ENCODE results near the gene SPDYE2B. TPM values are rescaled to one million over a fixed set of nuclear protein-coding genes. Genes with fewer than 3 reads are reported as not detected.
"Not testable (repeated sequence)": the region's sequence is repeated elsewhere in the genome, so short reads cannot be mapped to it uniquely, and the experiment has no call there.

SPDYE2B gene
- total RNA-seq, 1 donor from 2014 or later = not detected

DNA sequence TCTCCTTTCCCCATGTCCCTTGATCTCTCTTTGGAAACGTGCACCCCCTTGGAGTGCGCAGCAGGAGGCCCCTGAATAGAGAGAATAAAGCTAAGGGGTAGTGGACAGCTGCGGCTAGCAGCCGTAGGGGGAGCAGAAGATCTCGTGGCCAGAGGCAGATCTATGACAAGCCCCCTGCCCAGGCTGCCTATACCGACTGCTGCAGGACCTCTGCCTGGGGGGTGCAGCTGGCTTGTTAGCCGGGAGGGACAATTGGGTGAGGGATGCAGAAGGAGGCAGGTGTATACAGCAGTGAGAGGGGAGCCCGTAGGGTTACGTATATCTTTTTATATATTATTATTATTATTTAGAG lies 21.8 kb downstream of the SPDYE2B start:
- H3K36me3 Mint-ChIP-seq (ENCODE audit: low read depth); H3K27me3 Mint-ChIP-seq; H3K4me1 Mint-ChIP-seq; H3K4me3 Mint-ChIP-seq; H3K9me3 Mint-ChIP-seq; H3K27ac Mint-ChIP-seq; DNase-seq; intact Hi-C loops (cut with micrococcal nuclease): not testable (repeated sequence)

DNA sequence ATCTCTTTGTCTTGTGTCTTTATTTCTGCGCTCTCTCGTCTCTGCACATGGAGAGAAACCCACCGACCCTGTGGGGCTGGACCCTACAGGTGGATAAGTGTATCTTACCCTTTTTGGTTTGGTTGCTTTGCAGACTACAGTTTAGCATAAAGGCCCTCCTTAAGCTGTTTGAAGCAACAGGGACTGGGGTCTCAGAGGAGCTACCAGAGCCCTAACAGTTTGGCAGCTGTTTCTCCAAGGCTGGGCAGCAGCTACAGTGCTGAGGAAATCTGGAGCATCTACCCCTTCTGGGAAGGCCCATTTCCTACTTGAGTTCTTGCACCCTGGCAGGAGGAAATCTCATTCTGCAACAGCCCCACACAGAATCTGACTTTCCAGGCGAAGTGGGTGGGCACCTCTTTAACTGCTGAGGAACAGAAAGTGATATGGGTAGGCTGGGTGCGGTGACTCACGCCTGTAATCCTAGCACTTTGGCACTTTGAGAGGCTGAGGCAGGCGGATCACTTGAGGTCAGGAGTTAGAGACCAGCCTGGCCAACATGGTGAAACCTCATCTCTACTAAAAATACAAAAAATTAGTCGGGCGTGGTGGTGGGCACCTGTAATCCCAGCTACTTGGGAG lies 23.4 kb downstream of the SPDYE2B start:
- H3K36me3 Mint-ChIP-seq (ENCODE audit: low read depth); H3K27me3 Mint-ChIP-seq; intact Hi-C loops (cut with micrococcal nuclease); H3K27ac Mint-ChIP-seq; H3K4me3 Mint-ChIP-seq; H3K9me3 Mint-ChIP-seq; H3K4me1 Mint-ChIP-seq: not testable (repeated sequence)
- DNase-seq = peak; percentile 64

DNA sequence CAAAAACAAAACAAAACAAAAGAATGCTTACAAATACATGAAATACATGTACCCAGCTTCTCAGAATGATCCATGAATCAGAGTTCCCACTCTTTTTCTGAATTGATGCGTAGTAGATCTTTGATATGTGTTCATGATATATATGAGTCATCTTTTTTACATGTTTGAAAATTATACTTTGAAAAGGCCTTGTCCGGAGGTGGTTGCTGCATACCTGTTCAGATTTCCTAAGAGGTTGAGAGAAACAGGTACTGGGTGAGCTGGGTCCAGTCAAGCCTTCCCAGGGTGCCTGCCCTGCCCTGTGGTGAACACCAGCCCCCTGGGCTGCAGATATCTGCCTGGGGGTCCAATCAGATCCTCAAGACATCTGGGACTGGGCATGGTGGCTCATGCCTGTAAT lies 25.4 kb downstream of the SPDYE2B start:
- H3K36me3 Mint-ChIP-seq (ENCODE audit: low read depth); H3K9me3 Mint-ChIP-seq; H3K27me3 Mint-ChIP-seq; intact Hi-C loops (cut with micrococcal nuclease); H3K4me1 Mint-ChIP-seq; H3K4me3 Mint-ChIP-seq; H3K27ac Mint-ChIP-seq: not testable (repeated sequence)
- DNase-seq = peak; percentile 62

DNA sequence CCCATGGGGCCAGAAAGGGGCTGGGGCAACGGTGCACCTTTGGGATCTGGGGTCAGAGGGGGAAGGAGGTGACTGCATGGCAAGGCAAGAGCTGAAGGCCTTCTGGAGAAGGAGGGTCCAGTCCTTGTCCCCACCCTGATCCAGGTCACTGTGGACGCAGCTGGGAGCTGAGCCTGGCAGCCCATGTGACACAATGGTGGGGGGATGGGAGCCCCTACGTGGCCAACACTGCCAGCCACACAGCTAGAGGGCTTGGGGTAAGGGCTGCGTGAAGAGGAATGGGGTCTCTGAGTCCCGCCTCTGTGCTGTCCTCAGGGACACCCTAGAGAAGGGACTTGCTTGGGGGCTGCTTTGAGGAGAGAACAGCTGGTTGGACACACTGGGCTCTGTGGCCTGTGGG lies 30.7 kb downstream of the SPDYE2B start:
- intact Hi-C loops (cut with micrococcal nuclease); H3K4me1 Mint-ChIP-seq; H3K36me3 Mint-ChIP-seq (ENCODE audit: low read depth); H3K4me3 Mint-ChIP-seq; DNase-seq; H3K27me3 Mint-ChIP-seq; H3K27ac Mint-ChIP-seq; H3K9me3 Mint-ChIP-seq: not testable (repeated sequence)

DNA sequence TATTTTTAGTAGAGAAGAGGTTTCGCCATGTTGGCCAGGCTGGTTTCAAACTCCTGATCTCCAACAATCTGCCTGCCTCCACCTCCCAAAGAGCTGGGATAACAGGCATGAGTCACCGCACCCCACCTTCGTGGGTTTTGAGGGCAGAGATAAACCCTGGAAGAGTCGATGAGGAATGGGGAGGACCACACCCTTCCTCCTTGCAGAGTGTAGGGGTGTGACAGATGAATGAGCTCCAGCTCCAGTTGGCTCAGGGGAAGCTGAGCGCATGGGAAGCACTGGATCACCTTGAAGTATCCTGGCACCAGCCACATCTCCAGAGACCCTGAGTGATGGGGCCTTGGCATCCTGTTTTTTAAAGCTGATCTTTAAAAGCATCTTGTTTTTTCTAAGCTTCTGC lies 32.4 kb downstream of the SPDYE2B start:
- H3K27ac Mint-ChIP-seq; H3K4me3 Mint-ChIP-seq; DNase-seq; intact Hi-C loops (cut with micrococcal nuclease); H3K27me3 Mint-ChIP-seq; H3K4me1 Mint-ChIP-seq; H3K9me3 Mint-ChIP-seq; H3K36me3 Mint-ChIP-seq (ENCODE audit: low read depth): not testable (repeated sequence)

DNA sequence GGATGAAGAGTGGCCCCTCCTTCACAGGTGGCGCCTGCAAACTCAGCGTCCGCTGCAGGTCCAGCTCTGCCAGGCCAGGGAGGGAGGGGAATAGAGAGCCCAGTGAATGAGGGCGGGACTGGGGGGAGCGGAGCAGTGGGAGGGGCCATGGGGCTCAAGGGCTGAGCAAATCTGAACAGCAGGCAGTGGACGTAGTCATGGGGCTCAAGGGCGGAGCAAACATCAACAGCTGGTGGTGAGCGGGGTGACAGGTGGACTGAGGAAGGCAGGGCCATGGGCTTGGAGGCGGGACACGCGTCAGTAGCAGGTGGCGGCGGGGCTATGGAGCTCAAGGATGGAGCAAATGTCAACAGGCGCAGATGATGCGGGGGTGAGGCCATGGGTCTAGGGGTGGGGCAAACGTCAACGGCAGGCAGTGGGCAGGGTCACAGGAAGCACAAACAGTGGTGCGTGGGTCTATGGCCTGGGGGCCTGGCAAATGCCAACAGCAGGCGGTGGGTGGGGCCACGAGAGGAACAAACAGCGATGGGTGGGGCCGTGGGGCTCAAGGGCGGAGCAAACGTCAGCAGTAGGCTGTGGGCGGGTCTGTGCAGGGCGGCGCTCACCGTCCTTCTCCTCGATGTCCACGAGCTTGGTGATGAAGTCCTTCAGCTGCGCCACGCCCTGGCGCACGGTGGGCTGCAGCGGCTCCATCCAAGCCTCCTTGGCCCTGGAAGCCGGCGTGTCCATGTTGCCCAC lies 38.3 kb downstream of the SPDYE2B start:
- H3K4me3 Mint-ChIP-seq; intact Hi-C loops (cut with micrococcal nuclease); H3K36me3 Mint-ChIP-seq (ENCODE audit: low read depth); H3K27me3 Mint-ChIP-seq; H3K4me1 Mint-ChIP-seq; DNase-seq; H3K9me3 Mint-ChIP-seq; H3K27ac Mint-ChIP-seq: not testable (repeated sequence)

DNA sequence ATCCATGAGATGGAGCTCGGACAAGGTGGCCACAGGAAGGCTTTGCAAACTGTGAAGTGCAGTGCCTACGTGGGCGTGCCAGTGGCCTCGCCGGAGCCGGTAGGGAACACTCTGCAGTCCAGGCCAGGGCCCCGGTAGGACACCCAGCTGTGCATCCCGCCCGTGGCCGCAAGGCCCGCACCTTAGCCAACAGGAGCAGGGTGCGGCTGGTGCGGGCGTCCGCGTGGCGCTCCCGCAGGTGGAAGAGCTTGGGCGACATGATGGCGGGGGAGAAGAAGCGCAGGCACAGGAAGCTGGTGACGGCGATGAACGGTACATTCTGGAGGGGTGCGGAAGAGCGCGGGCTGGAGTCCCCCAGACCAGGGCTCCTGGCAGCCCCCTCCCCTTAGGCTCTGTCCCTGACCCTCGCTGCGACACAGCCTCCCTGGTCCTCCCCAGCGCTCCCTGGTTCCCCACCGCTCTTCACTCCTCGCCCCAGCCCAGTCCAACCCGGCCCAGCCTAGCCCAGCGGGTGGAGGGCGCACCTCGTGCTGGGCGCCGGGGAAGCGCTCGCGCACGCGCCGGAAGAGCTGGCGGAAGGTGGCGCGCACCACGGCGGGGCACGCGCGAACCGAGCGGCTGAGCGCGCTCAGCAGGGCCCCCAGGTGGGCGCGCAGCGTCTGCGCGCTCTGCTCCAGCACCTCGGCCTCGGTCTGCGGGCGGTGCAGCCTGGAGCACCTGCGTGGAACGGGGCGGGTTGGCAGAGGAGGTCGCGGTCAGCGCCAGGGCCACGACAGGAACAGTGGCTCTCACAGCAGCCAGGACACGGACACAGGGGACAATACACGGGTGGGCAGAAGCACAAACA lies 39.5 kb downstream of the SPDYE2B start:
- peak; percentile 69 for DNase-seq
- intact Hi-C loops (cut with micrococcal nuclease); H3K27me3 Mint-ChIP-seq; H3K36me3 Mint-ChIP-seq (ENCODE audit: low read depth); H3K9me3 Mint-ChIP-seq; H3K4me3 Mint-ChIP-seq; H3K4me1 Mint-ChIP-seq; H3K27ac Mint-ChIP-seq: not testable (repeated sequence)

DNA sequence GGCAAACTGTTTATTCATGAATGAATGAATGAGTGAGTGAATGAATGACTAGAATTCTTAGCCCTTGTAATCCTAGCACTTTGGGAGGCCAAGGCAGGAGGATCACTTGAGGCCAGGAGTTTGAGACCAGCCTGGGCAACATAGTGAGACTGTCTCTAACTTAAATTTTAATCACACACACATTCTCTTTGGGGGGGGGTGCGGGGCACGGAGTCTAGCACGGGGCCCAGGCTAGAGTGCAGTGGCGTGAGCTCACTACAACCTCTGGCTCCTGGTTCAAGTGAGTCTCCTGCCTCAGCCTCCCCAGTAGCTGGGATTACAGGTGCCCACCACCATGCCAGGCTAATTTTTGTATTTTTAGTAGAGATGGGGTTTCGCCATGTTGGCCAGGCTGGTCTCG lies 40.5 kb downstream of the SPDYE2B start:
- H3K4me3 Mint-ChIP-seq; DNase-seq; H3K27me3 Mint-ChIP-seq; H3K36me3 Mint-ChIP-seq (ENCODE audit: low read depth); H3K27ac Mint-ChIP-seq; H3K4me1 Mint-ChIP-seq; H3K9me3 Mint-ChIP-seq; intact Hi-C loops (cut with micrococcal nuclease): not testable (repeated sequence)

DNA sequence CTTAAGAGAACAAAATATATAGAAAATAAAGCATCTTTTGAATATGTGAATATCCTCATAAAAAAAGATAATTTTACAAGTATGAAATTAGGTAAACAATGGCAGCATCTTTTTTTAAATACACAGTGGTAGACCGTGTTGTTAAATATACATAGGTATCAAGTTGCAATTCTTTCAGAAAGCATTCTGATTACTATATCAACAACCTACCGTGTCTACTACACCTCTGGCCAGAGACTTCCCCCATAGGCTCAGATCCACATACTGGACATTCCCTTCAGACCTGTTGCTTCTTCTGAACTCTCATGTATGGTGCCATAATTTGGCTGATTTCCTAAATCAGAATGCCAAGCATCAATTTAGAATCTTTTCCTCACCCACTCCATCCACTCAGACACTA lies 43.9 kb downstream of the SPDYE2B start:
- DNase-seq; H3K4me1 Mint-ChIP-seq; intact Hi-C loops (cut with micrococcal nuclease); H3K9me3 Mint-ChIP-seq; H3K4me3 Mint-ChIP-seq; H3K27ac Mint-ChIP-seq; H3K36me3 Mint-ChIP-seq (ENCODE audit: low read depth); H3K27me3 Mint-ChIP-seq: not testable (repeated sequence)

DNA sequence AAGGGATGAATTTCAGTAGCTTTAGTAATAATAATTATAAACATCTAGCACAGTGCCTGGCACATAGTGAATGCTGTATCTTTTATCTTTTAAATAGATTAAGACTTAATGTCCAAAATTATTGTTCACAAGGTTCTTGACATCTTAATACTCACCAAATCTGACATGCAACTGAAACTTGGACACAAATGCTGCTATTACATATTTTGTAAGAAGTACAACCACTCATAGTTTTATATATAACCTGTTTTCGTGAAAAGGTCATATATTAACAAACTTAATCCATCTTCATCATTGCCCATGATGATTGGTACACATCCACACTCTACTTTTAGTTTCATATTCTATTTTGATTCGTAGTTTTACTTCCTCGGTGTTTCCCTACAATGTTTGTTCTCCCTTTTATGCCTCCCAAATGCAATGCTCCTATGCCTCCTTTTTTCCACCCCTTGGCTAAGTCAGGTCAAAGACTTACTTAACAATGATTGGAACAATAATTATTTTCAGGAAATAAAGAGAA lies 45.0 kb downstream of the SPDYE2B start:
- H3K27ac Mint-ChIP-seq; intact Hi-C loops (cut with micrococcal nuclease); H3K4me1 Mint-ChIP-seq; H3K36me3 Mint-ChIP-seq (ENCODE audit: low read depth); H3K9me3 Mint-ChIP-seq; H3K4me3 Mint-ChIP-seq; DNase-seq: not testable (repeated sequence)
- H3K27me3 Mint-ChIP-seq = peaks cover 13% of the 10 kb centered on the region

DNA sequence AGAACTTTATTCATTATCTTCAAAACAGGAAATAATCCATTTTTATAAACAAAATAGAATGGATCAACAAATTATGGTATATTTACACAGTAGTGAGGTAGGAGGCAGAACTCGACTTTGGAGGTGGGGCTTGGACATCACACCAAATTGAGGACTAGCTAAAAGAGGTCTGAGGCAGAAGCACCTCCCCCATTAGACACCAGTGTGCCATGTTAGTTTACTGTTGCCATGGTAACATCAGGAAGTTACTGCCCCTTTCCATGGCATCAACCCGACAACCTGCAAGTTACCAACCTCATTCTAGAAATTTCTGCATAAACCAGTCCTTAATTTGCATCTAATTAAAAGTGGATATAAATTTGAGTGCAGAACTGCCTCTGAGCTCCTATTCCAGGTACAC lies 45.9 kb downstream of the SPDYE2B start:
- H3K27ac Mint-ChIP-seq; DNase-seq; intact Hi-C loops (cut with micrococcal nuclease); H3K36me3 Mint-ChIP-seq (ENCODE audit: low read depth); H3K9me3 Mint-ChIP-seq; H3K4me1 Mint-ChIP-seq; H3K4me3 Mint-ChIP-seq: not testable (repeated sequence)
- peaks cover 15% of the 10 kb centered on the region for H3K27me3 Mint-ChIP-seq

DNA sequence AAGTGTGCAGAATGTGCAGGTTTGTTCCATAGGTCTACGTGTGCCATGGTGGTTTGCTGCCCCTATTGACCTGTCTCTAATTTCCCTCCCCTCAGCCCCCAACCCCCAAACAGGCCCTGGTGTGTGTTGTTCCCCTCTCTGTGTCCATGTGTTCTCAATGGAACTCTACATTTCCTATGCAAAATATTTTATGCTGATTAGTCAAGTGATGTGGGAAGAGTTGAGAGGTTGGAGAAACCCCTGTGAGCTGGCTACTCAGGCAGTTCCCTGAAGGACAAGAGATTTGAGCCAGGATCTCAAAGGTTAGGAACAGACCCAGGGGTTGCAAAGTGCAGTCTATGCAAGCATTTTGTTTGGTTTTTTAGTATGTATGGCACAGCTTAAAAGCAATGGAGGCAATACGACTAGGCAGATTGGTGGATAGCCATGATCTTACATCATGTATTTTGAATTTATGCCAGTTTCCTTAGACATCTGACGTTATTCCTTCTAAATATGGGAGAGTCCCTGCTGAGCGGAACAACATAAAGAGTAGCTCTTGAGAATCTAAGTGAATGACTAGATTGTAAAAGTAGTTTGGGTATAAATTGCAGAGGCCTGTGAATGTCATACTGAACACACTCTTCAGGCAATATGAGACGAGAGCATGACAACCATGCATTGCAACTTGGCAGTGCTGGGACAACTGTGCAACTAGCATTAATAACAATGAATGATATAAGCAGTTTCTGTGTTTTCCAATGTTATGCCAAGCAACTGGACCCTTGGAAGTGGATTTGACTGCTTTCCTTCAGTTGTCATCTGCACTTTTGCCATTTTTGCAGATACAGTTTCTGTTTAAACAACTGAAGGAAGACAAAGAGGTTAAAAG lies 47.8 kb downstream of the SPDYE2B start:
- H3K9me3 Mint-ChIP-seq; intact Hi-C loops (cut with micrococcal nuclease): not testable (repeated sequence)

DNA sequence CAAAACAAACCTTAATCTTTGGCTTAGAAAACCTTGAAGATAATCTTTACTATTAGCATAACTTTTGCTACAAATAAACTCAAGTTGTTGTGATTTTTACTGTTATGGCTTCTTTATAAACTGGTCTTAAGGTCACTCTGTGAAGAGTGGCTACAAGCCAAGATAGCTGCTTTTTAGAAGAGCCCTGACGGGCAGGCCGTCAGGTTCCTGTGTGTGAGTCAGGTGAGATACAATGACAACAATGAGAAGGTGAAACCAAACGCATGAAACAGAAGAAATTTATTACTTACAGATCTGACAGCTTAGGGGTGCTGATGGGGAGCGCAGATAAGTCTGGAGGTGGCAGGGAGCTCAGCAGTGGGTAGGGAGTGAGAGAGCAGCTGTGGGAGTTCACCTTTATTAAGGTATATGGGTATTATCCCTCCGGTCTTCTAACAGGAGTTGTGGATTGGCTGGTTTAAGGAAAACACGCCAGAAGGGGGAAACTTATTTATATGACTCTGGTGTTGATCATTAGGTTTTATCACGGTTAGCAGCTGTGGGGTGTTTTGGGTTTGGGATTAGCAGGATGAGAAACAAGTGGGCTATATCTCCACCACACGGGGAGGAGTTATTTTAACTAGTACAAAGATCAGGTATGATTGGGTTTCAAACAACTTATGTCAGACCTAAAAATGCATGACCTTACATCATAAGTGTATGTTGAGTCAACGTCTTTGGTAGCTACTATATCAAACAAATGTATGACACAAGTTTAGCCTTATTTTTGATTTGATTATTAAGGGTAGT lies 49.0 kb downstream of the SPDYE2B start:
- H3K4me3 Mint-ChIP-seq; H3K27ac Mint-ChIP-seq; H3K4me1 Mint-ChIP-seq; intact Hi-C loops (cut with micrococcal nuclease); H3K36me3 Mint-ChIP-seq (ENCODE audit: low read depth); DNase-seq; H3K9me3 Mint-ChIP-seq: not testable (repeated sequence)
- peaks cover 17% of the 10 kb centered on the region for H3K27me3 Mint-ChIP-seq

More for the DNA sequence above, 47.8 kb downstream of the SPDYE2B start:
- not testable (repeated sequence) for H3K4me1 Mint-ChIP-seq; DNase-seq; H3K27ac Mint-ChIP-seq; H3K36me3 Mint-ChIP-seq (ENCODE audit: low read depth); H3K4me3 Mint-ChIP-seq
- peaks cover 17% of the 10 kb centered on the region for H3K27me3 Mint-ChIP-seq

Data from activated CD4-positive, alpha-beta T cell treated with anti-CD3 and anti-CD28 coated beads, Interleukin-2, amount 10 ng/mL, durations not matched to agents 24 days and 14 days (primary cell).